HFF-Myc (cell line): ENCODE data around the gene COX17.

Experiments used
- DNase-seq: peaks from one replicate; pipeline ENCODE4 v3.0.0-alpha.2; 2011; ENCODE audit warnings: low read depth; ENCODE audit errors: extremely low read depth
- H3K4me3 ChIP-seq: replicated peaks from 2 replicates; pipeline ENCODE4 v1.5.1; 2011; ENCODE audit warnings: low read depth, mild to moderate bottlenecking, control low read depth, low read length
- CTCF ChIP-seq: IDR thresholded peaks from 2 replicates; pipeline ENCODE4 v1.5.1; 2012; ENCODE audit warnings: mild to moderate bottlenecking, low read depth, low read length, control low read depth; ENCODE audit errors: missing control alignments

COX17 gene

GRCh38 chr3:119675188-119675874 is 1.9 kb downstream of the COX17 start:
- no peak for DNase-seq
- no peak for TF ChIP-seq CTCF
- H3K4me3 ChIP-seq = peak overlapping the region; percentile 53

- no peak for TF ChIP-seq CTCF
- H3K4me3 ChIP-seq = no peak overlapping the region
- DNase-seq = no peak
Observed at GRCh38 chr3:119673875-119674274, 3.3 kb downstream of the COX17 start.

- no peak overlapping the region for H3K4me3 ChIP-seq
- TF ChIP-seq CTCF = no peak
- no peak for DNase-seq
Observed at GRCh38 chr3:119672776-119673175, 4.4 kb downstream of the COX17 start.

GRCh38 chr3:119669906-119670570 is 7.2 kb downstream of the COX17 start:
- TF ChIP-seq CTCF = no peak
- no peak overlapping the region for H3K4me3 ChIP-seq
- DNase-seq = no peak

GRCh38 chr3:119665954-119666559 is 11.1 kb downstream of the COX17 start:
- no peak overlapping the region for H3K4me3 ChIP-seq
- no peak for TF ChIP-seq CTCF
- no peak for DNase-seq

- TF ChIP-seq CTCF = no peak
- H3K4me3 ChIP-seq = no peak overlapping the region
- DNase-seq = no peak
Observed at GRCh38 chr3:119664850-119665379, 12.3 kb downstream of the COX17 start.
